Measurements from ENCODE around the gene MAGI1. TPM values are rescaled to one million over a fixed set of nuclear protein-coding genes. Genes with fewer than 3 reads are reported as not detected.

The MAGI1 gene
- total RNA-seq, 4 donors from 2014 or later = 42.4 to 71.6 (median 50.2) TPM

- 59 to 67% methylated on average over 4 of the region's 4 CpGs for WGBS, 2 donors
- intact Hi-C loops (cut with DNase I; ENCODE audit: low total_unique reads) = no loop called here
- TF ChIP-seq, protein P1, sequence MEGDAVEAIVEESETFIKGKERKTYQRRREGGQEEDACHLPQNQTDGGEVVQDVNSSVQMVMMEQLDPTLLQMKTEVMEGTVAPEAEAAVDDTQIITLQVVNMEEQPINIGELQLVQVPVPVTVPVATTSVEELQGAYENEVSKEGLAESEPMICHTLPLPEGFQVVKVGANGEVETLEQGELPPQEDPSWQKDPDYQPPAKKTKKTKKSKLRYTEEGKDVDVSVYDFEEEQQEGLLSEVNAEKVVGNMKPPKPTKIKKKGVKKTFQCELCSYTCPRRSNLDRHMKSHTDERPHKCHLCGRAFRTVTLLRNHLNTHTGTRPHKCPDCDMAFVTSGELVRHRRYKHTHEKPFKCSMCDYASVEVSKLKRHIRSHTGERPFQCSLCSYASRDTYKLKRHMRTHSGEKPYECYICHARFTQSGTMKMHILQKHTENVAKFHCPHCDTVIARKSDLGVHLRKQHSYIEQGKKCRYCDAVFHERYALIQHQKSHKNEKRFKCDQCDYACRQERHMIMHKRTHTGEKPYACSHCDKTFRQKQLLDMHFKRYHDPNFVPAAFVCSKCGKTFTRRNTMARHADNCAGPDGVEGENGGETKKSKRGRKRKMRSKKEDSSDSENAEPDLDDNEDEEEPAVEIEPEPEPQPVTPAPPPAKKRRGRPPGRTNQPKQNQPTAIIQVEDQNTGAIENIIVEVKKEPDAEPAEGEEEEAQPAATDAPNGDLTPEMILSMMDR (IDR thresholded peaks at IDR 0.05) = no peak
- no peak for TF ChIP-seq POLR2A (IDR thresholded peaks at IDR 0.05)
- H3K4me3 ChIP-seq (ENCODE audit: low read depth, poor library complexity, severe bottlenecking) = no peak overlapping the region
- no peak for DNase-seq (ENCODE audit: low spot score in 2 of 2)
Measured at GRCh38 chr3:65855370-65856100, 183.2 kb downstream of the MAGI1 start.

GRCh38 chr3:65854606-65855304, 184.0 kb downstream of the MAGI1 start:
- WGBS, 2 donors = 21 to 29% methylated on average over 8 of the region's 8 CpGs
- intact Hi-C loops (cut with DNase I; ENCODE audit: low total_unique reads) = no loop called here
- H3K4me3 ChIP-seq (ENCODE audit: low read depth, poor library complexity, severe bottlenecking) = no peak overlapping the region
- peak in 1 of 2 donors; percentile 51 for DNase-seq (ENCODE audit: low spot score in 2 of 2)
- no peak for TF ChIP-seq POLR2A (IDR thresholded peaks at IDR 0.05)
- TF ChIP-seq, protein P1 (IDR thresholded peaks at IDR 0.05) = no peak

GRCh38 chr3:65851827-65852226, 186.9 kb downstream of the MAGI1 start:
- intact Hi-C loops (cut with DNase I; ENCODE audit: low total_unique reads) = no loop called here
- no peak overlapping the region for H3K4me3 ChIP-seq (ENCODE audit: low read depth, poor library complexity, severe bottlenecking)
- 39 to 49% methylated on average over 4 of the region's 4 CpGs for WGBS, 2 donors
- DNase-seq (ENCODE audit: low spot score in 2 of 2) = no peak
- TF ChIP-seq, protein P1 (IDR thresholded peaks at IDR 0.05) = no peak
- TF ChIP-seq POLR2A (IDR thresholded peaks at IDR 0.05) = no peak

DNA sequence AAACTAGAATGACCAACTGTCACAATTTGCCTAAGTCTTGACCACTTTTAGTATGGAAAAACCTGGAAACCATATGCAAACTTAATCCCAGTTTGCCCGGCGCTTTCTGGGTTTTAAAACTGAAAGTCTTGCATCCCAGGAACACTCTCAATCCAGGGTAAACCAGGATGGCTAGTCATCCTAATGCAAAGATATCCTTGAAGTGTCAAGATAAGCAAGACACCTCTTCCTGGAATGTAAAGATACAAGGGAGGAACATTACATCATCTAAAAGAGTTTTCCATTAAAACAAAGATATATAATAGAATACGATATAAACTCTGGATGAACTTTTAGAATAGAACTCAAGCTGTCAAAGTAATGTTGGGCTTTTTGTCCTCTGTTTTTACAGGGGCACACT, 188.5 kb downstream of the MAGI1 start:
- TF ChIP-seq, protein P1 (IDR thresholded peaks at IDR 0.05) = no peak
- TF ChIP-seq POLR2A (IDR thresholded peaks at IDR 0.05) = no peak
- 88 to 98% methylated on average over 3 of the region's 3 CpGs for WGBS, 2 donors
- intact Hi-C loops (cut with DNase I; ENCODE audit: low total_unique reads) = no loop called here
- no peak for DNase-seq (ENCODE audit: low spot score in 2 of 2)
- no peak overlapping the region for H3K4me3 ChIP-seq (ENCODE audit: low read depth, poor library complexity, severe bottlenecking)

- no peak overlapping the region for H3K4me3 ChIP-seq (ENCODE audit: low read depth, poor library complexity, severe bottlenecking)
- 79 to 84% methylated on average over 7 of the region's 7 CpGs for WGBS, 2 donors
- intact Hi-C loops (cut with DNase I; ENCODE audit: low total_unique reads) = no loop called here
- TF ChIP-seq, protein P1 (IDR thresholded peaks at IDR 0.05) = no peak
- TF ChIP-seq POLR2A (IDR thresholded peaks at IDR 0.05) = no peak
- DNase-seq (ENCODE audit: low spot score in 2 of 2) = no peak
Measured at GRCh38 chr3:65848024-65848423, 190.7 kb downstream of the MAGI1 start.

Measured in lower leg skin (tissue), 4 donors.